Activated CD4-positive, alpha-beta memory T cell treated with anti-CD3 and anti-CD28 coated beads, Interleukin-2, amount 10 ng/mL, durations not matched to agents 7 days and 5 days (primary cell): ENCODE results near the gene LYPD6. TPM values are rescaled to one million over a fixed set of nuclear protein-coding genes. Genes with fewer than 3 reads are reported as not detected.

ENCODE experiments used
- CTCF ChIA-PET: fragments of 350-600 bp; sonication (Branson Sonifier 250); formaldehyde crosslinking; loops from one replicate; lab custom pipeline; 2021; ENCODE audit warnings: antibody characterized with exemption, inconsistent platforms; lab: Charles Lee
- POLR2A ChIA-PET: fragments of 350-600 bp; sonication (Branson Sonifier 250); formaldehyde crosslinking; loops from one replicate; lab custom pipeline; 2021; ENCODE audit warnings: antibody characterized with exemption; lab: Charles Lee
- DNase-seq: peaks from one replicate; pipeline ENCODE4 v3.0.0-alpha.2; 2020
- H3K27ac Mint-ChIP-seq: one replicate; pipeline ENCODE4 v1.8.0; 2021; ENCODE audit warnings: mild to moderate bottlenecking, mixed read lengths
- H3K27me3 Mint-ChIP-seq: one replicate; pipeline ENCODE4 v1.8.0; 2021; ENCODE audit warnings: mixed read lengths
- H3K36me3 Mint-ChIP-seq: one replicate; pipeline ENCODE4 v1.8.0; 2021; ENCODE audit warnings: low read depth, mixed read lengths
- H3K4me1 Mint-ChIP-seq: one replicate; pipeline ENCODE4 v1.8.0; 2021; ENCODE audit warnings: mixed read lengths
- H3K4me3 Mint-ChIP-seq: one replicate; pipeline ENCODE4 v1.8.0; 2021; ENCODE audit warnings: mild to moderate bottlenecking, mixed read lengths
- H3K9me3 Mint-ChIP-seq: one replicate; pipeline ENCODE4 v1.8.0; 2021; ENCODE audit warnings: mixed read lengths
- total RNA-seq, 2 experiments: library from RNA; stranded (reverse); gene quantifications; one replicate each; pipeline ENCODE4 v1.2.3, GENCODE V29; 2021

Gene LYPD6
- total RNA-seq, 2 experiments from 2014 or later, result not detected

- peaks cover 11% of the 10 kb centered on the region for H3K27me3 Mint-ChIP-seq
- no peak for DNase-seq
- ChIA-PET CTCF (no interaction called here), POLR2A (no interaction called here)
- no peak overlapping the region for H3K4me3 Mint-ChIP-seq
- no peaks in the 10 kb centered on the region for H3K36me3 Mint-ChIP-seq
- H3K9me3 Mint-ChIP-seq, result peaks cover 10% of the 10 kb centered on the region
- no peak overlapping the region for H3K27ac Mint-ChIP-seq
- H3K4me1 Mint-ChIP-seq, result peaks cover 3% of the 10 kb centered on the region
Observed at GRCh38 chr2:149458502-149458901, 128.1 kb downstream of the LYPD6 start.

- Mint-ChIP-seq H3K4me3 (no peak overlapping the region), H3K27ac (no peak overlapping the region), H3K27me3 (peaks cover 15% of the 10 kb centered on the region), H3K36me3 (no peaks in the 10 kb centered on the region), H3K4me1 (peaks cover 3% of the 10 kb centered on the region), H3K9me3 (peaks cover 8% of the 10 kb centered on the region)
- no peak for DNase-seq
- CTCF ChIA-PET, result no interaction called here
- POLR2A ChIA-PET, result no interaction called here
Observed at GRCh38 chr2:149463328-149464002, 133.1 kb downstream of the LYPD6 start.

DNA sequence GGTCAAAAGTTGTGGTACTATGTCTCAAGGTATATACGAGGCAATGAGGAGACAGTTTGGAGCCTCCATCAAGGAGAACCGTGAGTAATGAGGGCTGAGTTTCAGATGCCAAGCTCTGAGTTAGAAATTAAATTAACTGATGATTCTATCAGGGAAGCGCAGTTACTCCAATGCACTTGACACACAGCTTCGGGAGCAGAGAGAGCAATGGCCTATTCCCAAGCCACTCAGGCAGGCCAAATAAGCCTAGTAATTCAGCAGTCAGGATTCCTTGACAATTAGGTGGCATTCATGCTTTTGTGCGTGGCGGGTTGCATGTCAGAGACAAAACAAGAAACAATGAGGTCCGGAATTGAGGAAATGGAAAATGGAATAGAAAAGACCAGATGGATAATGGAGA, 134.0 kb downstream of the LYPD6 start:
- Mint-ChIP-seq H3K27me3 (peaks cover 12% of the 10 kb centered on the region), H3K9me3 (peaks cover 2% of the 10 kb centered on the region), H3K4me3 (no peak overlapping the region), H3K36me3 (no peaks in the 10 kb centered on the region), H3K27ac (no peak overlapping the region), H3K4me1 (peaks cover 3% of the 10 kb centered on the region)
- DNase-seq, result no peak
- ChIA-PET CTCF (no interaction called here), POLR2A (no interaction called here)

GRCh38 chr2:149465873-149466272, 135.5 kb downstream of the LYPD6 start:
- Mint-ChIP-seq H3K36me3 (no peaks in the 10 kb centered on the region), H3K27ac (no peak overlapping the region), H3K27me3 (peaks cover 8% of the 10 kb centered on the region), H3K4me1 (peaks cover 3% of the 10 kb centered on the region), H3K9me3 (peaks cover 2% of the 10 kb centered on the region), H3K4me3 (no peak overlapping the region)
- ChIA-PET POLR2A (no interaction called here), CTCF (no interaction called here)
- DNase-seq, result no peak

DNA sequence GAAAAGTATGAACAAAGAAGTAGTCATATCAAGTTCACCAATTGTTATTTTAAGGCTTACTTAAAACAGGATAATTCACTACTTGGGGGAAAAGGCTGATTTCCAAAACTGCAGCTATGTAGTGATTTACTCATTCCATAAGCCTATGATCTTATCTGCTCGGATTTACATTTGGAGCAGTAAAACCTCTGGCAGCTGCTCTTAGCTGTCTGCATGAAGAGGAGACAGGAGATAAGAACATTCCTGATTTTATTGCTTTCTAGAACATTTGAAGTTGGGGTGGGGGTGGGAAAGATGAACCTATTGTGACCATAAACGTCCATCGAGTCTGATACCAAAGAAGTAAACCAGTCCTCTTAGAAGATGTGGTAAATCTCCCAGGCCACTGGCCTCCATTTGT, 136.2 kb downstream of the LYPD6 start:
- Mint-ChIP-seq H3K27ac (no peak overlapping the region), H3K9me3 (peaks cover under 1% of the 10 kb centered on the region), H3K4me3 (no peak overlapping the region), H3K36me3 (no peaks in the 10 kb centered on the region), H3K4me1 (peaks cover 3% of the 10 kb centered on the region), H3K27me3 (peaks cover 13% of the 10 kb centered on the region)
- CTCF ChIA-PET, result no interaction called here
- POLR2A ChIA-PET, result no interaction called here
- DNase-seq, result no peak

DNA sequence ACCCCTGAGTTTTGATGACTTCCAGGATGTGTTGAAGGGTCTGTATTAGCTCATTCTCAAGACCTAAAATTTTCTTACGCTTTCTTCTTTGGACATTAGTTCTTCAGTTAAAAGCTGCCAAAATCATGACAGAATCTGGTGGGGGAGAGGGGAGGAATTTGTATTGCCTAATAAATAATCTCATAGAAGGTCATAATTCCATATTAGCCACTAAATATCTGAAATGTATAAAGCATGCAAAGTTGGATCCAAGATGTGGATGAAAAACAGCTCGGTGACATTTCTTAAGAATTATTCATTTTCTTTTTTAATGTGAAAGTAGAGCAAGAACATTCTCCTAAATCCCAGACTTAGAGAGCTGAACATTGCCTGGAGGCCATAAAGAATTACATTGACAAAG, 137.0 kb downstream of the LYPD6 start:
- no peak overlapping the region for H3K4me3 Mint-ChIP-seq
- POLR2A ChIA-PET, result no interaction called here

DNA sequence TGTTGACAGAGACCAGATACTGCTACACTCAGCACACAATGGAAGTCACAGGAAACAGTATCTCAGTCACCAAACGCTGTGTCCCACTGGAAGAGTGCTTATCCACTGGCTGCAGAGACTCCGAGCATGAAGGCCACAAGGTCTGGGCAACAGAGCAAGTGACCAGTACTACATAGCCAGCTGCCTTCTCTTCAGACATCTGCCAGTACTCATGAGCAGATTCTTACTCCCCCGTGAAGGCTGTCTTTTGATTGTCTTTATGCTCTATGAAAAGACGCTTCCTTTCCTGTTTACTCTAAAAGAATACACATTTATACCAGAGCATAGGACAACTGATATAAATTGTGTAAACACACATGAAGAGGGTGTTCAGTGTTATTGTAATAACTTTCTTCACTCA, 138.2 kb downstream of the LYPD6 start:
- CTCF ChIA-PET, result no interaction called here
- no peaks in the 10 kb centered on the region for H3K9me3 Mint-ChIP-seq
- POLR2A ChIA-PET, result no interaction called here
- H3K36me3 Mint-ChIP-seq, result no peaks in the 10 kb centered on the region
- DNase-seq, result no peak
- no peak overlapping the region for H3K4me3 Mint-ChIP-seq
- H3K27ac Mint-ChIP-seq, result no peak overlapping the region
- peaks cover 17% of the 10 kb centered on the region for H3K27me3 Mint-ChIP-seq
- peaks cover 1% of the 10 kb centered on the region for H3K4me1 Mint-ChIP-seq

More for the DNA sequence above, 137.0 kb downstream of the LYPD6 start:
- no peaks in the 10 kb centered on the region for H3K9me3 Mint-ChIP-seq
- CTCF ChIA-PET, result no interaction called here
- peaks cover 3% of the 10 kb centered on the region for H3K4me1 Mint-ChIP-seq
- no peak for DNase-seq
- H3K27ac Mint-ChIP-seq, result no peak overlapping the region
- no peaks in the 10 kb centered on the region for H3K36me3 Mint-ChIP-seq
- H3K27me3 Mint-ChIP-seq, result peaks cover 15% of the 10 kb centered on the region

DNA sequence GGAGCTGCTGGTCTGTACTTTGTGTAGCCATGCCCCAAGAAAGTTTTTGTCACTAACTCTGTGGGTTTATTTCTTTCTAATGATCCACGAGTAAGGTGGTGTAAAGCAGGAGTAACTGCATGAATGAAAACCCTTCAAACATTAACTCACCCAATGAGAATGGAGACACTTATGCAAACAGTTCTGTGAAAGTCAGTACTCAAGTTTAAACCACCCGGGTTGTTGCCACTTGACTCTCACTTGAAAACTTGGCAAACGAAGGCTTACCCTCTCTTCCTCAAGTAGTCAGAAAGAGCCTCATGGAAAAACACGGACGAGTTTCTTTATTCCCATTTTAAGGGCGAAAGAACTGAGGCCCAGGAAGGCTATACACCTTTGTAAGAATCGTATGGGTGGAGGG, 139.7 kb downstream of the LYPD6 start:
- no peaks in the 10 kb centered on the region for H3K4me1 Mint-ChIP-seq
- H3K27me3 Mint-ChIP-seq, result peaks cover 17% of the 10 kb centered on the region
- CTCF ChIA-PET, result no interaction called here
- H3K27ac Mint-ChIP-seq, result no peak overlapping the region
- H3K9me3 Mint-ChIP-seq, result no peaks in the 10 kb centered on the region
- POLR2A ChIA-PET, result no interaction called here
- H3K36me3 Mint-ChIP-seq, result no peaks in the 10 kb centered on the region
- no peak for DNase-seq
- H3K4me3 Mint-ChIP-seq, result no peak overlapping the region

DNA sequence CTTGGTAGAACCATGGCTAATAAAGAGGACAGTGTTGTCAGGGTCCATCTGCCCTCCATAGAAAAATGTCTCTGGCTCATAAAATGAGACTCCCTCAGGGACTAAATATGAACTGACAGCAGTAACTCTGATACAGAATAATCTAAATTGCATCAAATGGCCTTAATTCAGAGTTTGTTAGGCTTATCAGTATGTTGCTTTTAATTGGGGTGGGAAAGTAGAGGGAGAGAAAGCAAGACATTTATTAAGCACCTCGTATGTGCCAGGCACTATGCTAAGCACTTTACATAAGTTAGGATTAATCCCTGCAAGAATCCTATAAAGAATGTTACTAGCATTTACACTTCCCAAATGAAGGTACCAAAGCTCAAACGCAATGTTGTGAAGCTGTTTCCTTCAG, 142.0 kb downstream of the LYPD6 start:
- no peaks in the 10 kb centered on the region for H3K4me1 Mint-ChIP-seq
- ChIA-PET CTCF (no interaction called here), POLR2A (no interaction called here)
- H3K27me3 Mint-ChIP-seq, result peaks cover 13% of the 10 kb centered on the region
- H3K9me3 Mint-ChIP-seq, result no peaks in the 10 kb centered on the region
- H3K36me3 Mint-ChIP-seq, result no peaks in the 10 kb centered on the region
- H3K4me3 Mint-ChIP-seq, result no peak overlapping the region
- H3K27ac Mint-ChIP-seq, result no peak overlapping the region
- no peak for DNase-seq

GRCh38 chr2:149473068-149473467, 142.7 kb downstream of the LYPD6 start:
- ChIA-PET CTCF (no interaction called here), POLR2A (no interaction called here)
- peaks cover 13% of the 10 kb centered on the region for H3K27me3 Mint-ChIP-seq
- H3K36me3 Mint-ChIP-seq, result no peaks in the 10 kb centered on the region
- DNase-seq, result no peak
- H3K4me1 Mint-ChIP-seq, result no peaks in the 10 kb centered on the region
- no peak overlapping the region for H3K27ac Mint-ChIP-seq
- no peak overlapping the region for H3K4me3 Mint-ChIP-seq
- H3K9me3 Mint-ChIP-seq, result no peaks in the 10 kb centered on the region

DNA sequence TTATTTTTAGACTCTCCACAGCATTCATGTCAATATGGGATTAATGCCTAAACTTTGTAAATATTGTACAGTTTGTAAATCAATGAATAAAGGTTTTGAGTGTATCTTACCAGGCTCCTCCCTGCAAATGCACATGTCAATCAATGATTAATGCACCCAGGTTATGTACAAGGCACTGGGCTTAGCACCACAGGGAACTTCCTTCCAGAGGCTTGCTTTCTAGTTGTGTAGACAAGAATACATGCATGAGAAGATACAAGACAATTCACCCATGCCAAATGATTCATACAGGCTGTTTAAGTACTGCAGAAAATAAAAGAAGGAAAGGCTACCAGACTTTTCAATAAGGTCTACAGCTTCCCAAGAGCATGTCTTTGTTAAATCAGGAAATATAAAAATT, 143.1 kb downstream of the LYPD6 start:
- no peaks in the 10 kb centered on the region for H3K9me3 Mint-ChIP-seq
- no peaks in the 10 kb centered on the region for H3K4me1 Mint-ChIP-seq
- H3K4me3 Mint-ChIP-seq, result no peak overlapping the region
- H3K27me3 Mint-ChIP-seq, result peaks cover 13% of the 10 kb centered on the region
- DNase-seq, result no peak
- no peak overlapping the region for H3K27ac Mint-ChIP-seq
- H3K36me3 Mint-ChIP-seq, result no peaks in the 10 kb centered on the region
- CTCF ChIA-PET, result no interaction called here
- POLR2A ChIA-PET, result no interaction called here

DNA sequence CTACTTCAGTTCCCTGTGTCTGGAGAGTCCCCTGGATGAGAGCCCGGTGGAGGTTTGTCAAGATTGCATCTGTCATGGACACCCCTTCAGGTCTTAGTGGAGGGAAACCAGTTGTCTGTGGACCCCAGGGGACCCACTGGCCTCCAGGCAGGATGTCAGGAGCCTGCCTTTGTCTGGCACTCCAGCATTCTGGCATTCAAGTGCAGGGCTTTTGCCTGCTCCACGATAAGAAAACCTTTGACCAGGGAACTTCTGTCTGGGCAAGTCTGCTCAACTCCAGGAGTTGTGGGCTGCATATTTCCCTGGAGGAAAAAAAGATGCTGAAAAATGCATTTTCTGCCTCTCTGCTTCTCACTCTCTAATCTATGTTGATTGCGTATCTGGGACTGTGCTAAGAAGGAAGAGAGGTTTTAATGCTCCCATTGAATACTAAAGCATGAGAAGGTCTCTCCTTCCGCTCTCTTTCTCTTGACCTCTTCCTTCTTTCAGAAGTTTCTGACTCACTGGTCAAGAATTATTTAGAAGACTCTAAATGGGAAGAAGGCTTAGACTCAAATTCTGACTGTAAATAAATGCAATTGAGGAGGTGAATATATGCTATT, 152.7 kb downstream of the LYPD6 start:
- Mint-ChIP-seq H3K27me3 (peaks cover 31% of the 10 kb centered on the region), H3K4me1 (no peaks in the 10 kb centered on the region), H3K4me3 (no peak overlapping the region), H3K36me3 (no peaks in the 10 kb centered on the region), H3K9me3 (no peaks in the 10 kb centered on the region), H3K27ac (no peak overlapping the region)
- CTCF ChIA-PET, result no interaction called here
- POLR2A ChIA-PET, result no interaction called here
- DNase-seq, result no peak

- H3K4me3 Mint-ChIP-seq, result no peak overlapping the region
- no peaks in the 10 kb centered on the region for H3K36me3 Mint-ChIP-seq
- H3K4me1 Mint-ChIP-seq, result no peaks in the 10 kb centered on the region
- H3K27ac Mint-ChIP-seq, result no peak overlapping the region
- ChIA-PET CTCF (no interaction called here), POLR2A (no interaction called here)
- DNase-seq, result no peak
- H3K9me3 Mint-ChIP-seq, result no peaks in the 10 kb centered on the region
- peaks cover 19% of the 10 kb centered on the region for H3K27me3 Mint-ChIP-seq
Observed at GRCh38 chr2:149486664-149487063, 156.3 kb downstream of the LYPD6 start.

- H3K27ac Mint-ChIP-seq, result no peak overlapping the region
- no peaks in the 10 kb centered on the region for H3K9me3 Mint-ChIP-seq
- H3K4me3 Mint-ChIP-seq, result no peak overlapping the region
- ChIA-PET CTCF (no interaction called here), POLR2A (no interaction called here)
- no peaks in the 10 kb centered on the region for H3K36me3 Mint-ChIP-seq
- peaks cover 19% of the 10 kb centered on the region for H3K27me3 Mint-ChIP-seq
- no peaks in the 10 kb centered on the region for H3K4me1 Mint-ChIP-seq
- no peak for DNase-seq
Observed at GRCh38 chr2:149487189-149487588, 156.8 kb downstream of the LYPD6 start.
